ENCODE results near the gene PTGS2.

- TF ChIP-seq, protein P1, sequence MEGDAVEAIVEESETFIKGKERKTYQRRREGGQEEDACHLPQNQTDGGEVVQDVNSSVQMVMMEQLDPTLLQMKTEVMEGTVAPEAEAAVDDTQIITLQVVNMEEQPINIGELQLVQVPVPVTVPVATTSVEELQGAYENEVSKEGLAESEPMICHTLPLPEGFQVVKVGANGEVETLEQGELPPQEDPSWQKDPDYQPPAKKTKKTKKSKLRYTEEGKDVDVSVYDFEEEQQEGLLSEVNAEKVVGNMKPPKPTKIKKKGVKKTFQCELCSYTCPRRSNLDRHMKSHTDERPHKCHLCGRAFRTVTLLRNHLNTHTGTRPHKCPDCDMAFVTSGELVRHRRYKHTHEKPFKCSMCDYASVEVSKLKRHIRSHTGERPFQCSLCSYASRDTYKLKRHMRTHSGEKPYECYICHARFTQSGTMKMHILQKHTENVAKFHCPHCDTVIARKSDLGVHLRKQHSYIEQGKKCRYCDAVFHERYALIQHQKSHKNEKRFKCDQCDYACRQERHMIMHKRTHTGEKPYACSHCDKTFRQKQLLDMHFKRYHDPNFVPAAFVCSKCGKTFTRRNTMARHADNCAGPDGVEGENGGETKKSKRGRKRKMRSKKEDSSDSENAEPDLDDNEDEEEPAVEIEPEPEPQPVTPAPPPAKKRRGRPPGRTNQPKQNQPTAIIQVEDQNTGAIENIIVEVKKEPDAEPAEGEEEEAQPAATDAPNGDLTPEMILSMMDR (IDR thresholded peaks at IDR 0.05): no peak
- no peak for TF ChIP-seq ZFX (IDR thresholded peaks at IDR 0.05; ENCODE audit: borderline replicate concordance)
Observed at GRCh38 chr1:186700722-186701121, 20.5 kb upstream of the PTGS2 start.

Measured in 22Rv1 (cell line).